ENCODE results near the gene DESI1.
"Not testable (repeated sequence)": the region's sequence is repeated elsewhere in the genome, so short reads cannot be mapped to it uniquely, and the experiment has no call there.

DESI1 gene

GRCh38 chr22:41573677-41574076, 47.2 kb downstream of the DESI1 start:
- Histone ChIP-seq H3K9ac (ENCODE audit: low read depth, low read length, poor library complexity, severe bottlenecking) (no peak overlapping the region), H3F3A (ENCODE audit: low read depth) (no peaks in the 10 kb centered on the region), H3K79me2 (ENCODE audit: insufficient read depth, low read length) (no peaks in the 10 kb centered on the region), H3K27me3 (ENCODE audit: insufficient read depth, low read length, poor library complexity, severe bottlenecking) (no peaks in the 10 kb centered on the region), H3K36me3 (ENCODE audit: insufficient read depth, low read length) (no peaks in the 10 kb centered on the region), H3K9me3 (ENCODE audit: insufficient read depth, low read depth, low read length) (no peaks in the 10 kb centered on the region), H3K9me2 (replicated peaks; ENCODE audit: low read depth, low read length) (no peaks in the 10 kb centered on the region), H2AFZ (ENCODE audit: low read length) (no peak overlapping the region), H3K4me3 (ENCODE audit: low read length, poor library complexity, severe bottlenecking) (no peak overlapping the region), H3K4me1 (ENCODE audit: insufficient read depth, low read length, poor library complexity, severe bottlenecking) (no peaks in the 10 kb centered on the region), H4K20me1 (ENCODE audit: insufficient read depth, low read length, poor library complexity, severe bottlenecking) (no peaks in the 10 kb centered on the region), H3K4me2 (ENCODE audit: low read depth, low read length, poor library complexity, severe bottlenecking) (no peak overlapping the region)
- TF ChIP-seq EZH2phosphoT487 (IDR thresholded peaks at IDR 0.05; ENCODE audit: borderline replicate concordance) (no peak), CTCF (conservative IDR thresholded peaks at IDR 0.05; ENCODE audit: low read length) (no peak)

- H3K27me3 ChIP-seq (ENCODE audit: insufficient read depth, low read length, poor library complexity, severe bottlenecking); H3K9ac ChIP-seq (ENCODE audit: low read depth, low read length, poor library complexity, severe bottlenecking); H3F3A ChIP-seq (ENCODE audit: low read depth); H3K36me3 ChIP-seq (ENCODE audit: insufficient read depth, low read length); H4K20me1 ChIP-seq (ENCODE audit: insufficient read depth, low read length, poor library complexity, severe bottlenecking); H3K4me1 ChIP-seq (ENCODE audit: insufficient read depth, low read length, poor library complexity, severe bottlenecking); H3K4me2 ChIP-seq (ENCODE audit: low read depth, low read length, poor library complexity, severe bottlenecking); H3K9me3 ChIP-seq (ENCODE audit: insufficient read depth, low read depth, low read length); H2AFZ ChIP-seq (ENCODE audit: low read length); H3K4me3 ChIP-seq (ENCODE audit: low read length, poor library complexity, severe bottlenecking); H3K9me2 ChIP-seq (replicated peaks; ENCODE audit: low read depth, low read length); H3K79me2 ChIP-seq (ENCODE audit: insufficient read depth, low read length): not testable (repeated sequence)
Observed at GRCh38 chr22:41572305-41572704, 48.5 kb downstream of the DESI1 start.

GRCh38 chr22:41571786-41572185, 49.1 kb downstream of the DESI1 start:
- H3K9me2 ChIP-seq (replicated peaks; ENCODE audit: low read depth, low read length) = no peaks in the 10 kb centered on the region
- no peak overlapping the region for H2AFZ ChIP-seq (ENCODE audit: low read length)
- no peak overlapping the region for H3K4me3 ChIP-seq (ENCODE audit: low read length, poor library complexity, severe bottlenecking)
- TF ChIP-seq CTCF (conservative IDR thresholded peaks at IDR 0.05; ENCODE audit: low read length) (no peak), EZH2phosphoT487 (IDR thresholded peaks at IDR 0.05; ENCODE audit: borderline replicate concordance) (no peak)
- no peaks in the 10 kb centered on the region for H3K27me3 ChIP-seq (ENCODE audit: insufficient read depth, low read length, poor library complexity, severe bottlenecking)
- H3K4me2 ChIP-seq (ENCODE audit: low read depth, low read length, poor library complexity, severe bottlenecking) = no peak overlapping the region
- H3F3A ChIP-seq (ENCODE audit: low read depth) = no peaks in the 10 kb centered on the region
- no peaks in the 10 kb centered on the region for H3K4me1 ChIP-seq (ENCODE audit: insufficient read depth, low read length, poor library complexity, severe bottlenecking)
- no peaks in the 10 kb centered on the region for H3K9me3 ChIP-seq (ENCODE audit: insufficient read depth, low read depth, low read length)
- no peaks in the 10 kb centered on the region for H3K79me2 ChIP-seq (ENCODE audit: insufficient read depth, low read length)
- no peak overlapping the region for H3K9ac ChIP-seq (ENCODE audit: low read depth, low read length, poor library complexity, severe bottlenecking)
- no peaks in the 10 kb centered on the region for H4K20me1 ChIP-seq (ENCODE audit: insufficient read depth, low read length, poor library complexity, severe bottlenecking)
- H3K36me3 ChIP-seq (ENCODE audit: insufficient read depth, low read length) = no peaks in the 10 kb centered on the region

GRCh38 chr22:41570221-41570620, 50.6 kb downstream of the DESI1 start:
- no peak overlapping the region for H3K9ac ChIP-seq (ENCODE audit: low read depth, low read length, poor library complexity, severe bottlenecking)
- H3F3A ChIP-seq (ENCODE audit: low read depth) = no peaks in the 10 kb centered on the region
- H3K79me2 ChIP-seq (ENCODE audit: insufficient read depth, low read length) = no peaks in the 10 kb centered on the region
- no peaks in the 10 kb centered on the region for H4K20me1 ChIP-seq (ENCODE audit: insufficient read depth, low read length, poor library complexity, severe bottlenecking)
- no peaks in the 10 kb centered on the region for H3K9me2 ChIP-seq (replicated peaks; ENCODE audit: low read depth, low read length)
- H3K27me3 ChIP-seq (ENCODE audit: insufficient read depth, low read length, poor library complexity, severe bottlenecking) = no peaks in the 10 kb centered on the region
- H3K36me3 ChIP-seq (ENCODE audit: insufficient read depth, low read length) = no peaks in the 10 kb centered on the region
- H3K9me3 ChIP-seq (ENCODE audit: insufficient read depth, low read depth, low read length) = no peaks in the 10 kb centered on the region
- H3K4me3 ChIP-seq (ENCODE audit: low read length, poor library complexity, severe bottlenecking) = no peak overlapping the region
- no peak overlapping the region for H2AFZ ChIP-seq (ENCODE audit: low read length)
- TF ChIP-seq CTCF (conservative IDR thresholded peaks at IDR 0.05; ENCODE audit: low read length) (no peak), EZH2phosphoT487 (IDR thresholded peaks at IDR 0.05; ENCODE audit: borderline replicate concordance) (no peak)
- no peaks in the 10 kb centered on the region for H3K4me1 ChIP-seq (ENCODE audit: insufficient read depth, low read length, poor library complexity, severe bottlenecking)
- H3K4me2 ChIP-seq (ENCODE audit: low read depth, low read length, poor library complexity, severe bottlenecking) = no peak overlapping the region

Data from Loucy (cell line).